Neural cell (in vitro differentiated cells): Measurements from ENCODE around the gene CYB5A. TPM values are rescaled to one million over a fixed set of nuclear protein-coding genes. Genes with fewer than 3 reads are reported as not detected.

Source experiments
- H2AFZ ChIP-seq: fragments of 200-600, 300-800 bp; sonication (generic), shearing (Covaris generic); 2 replicates; pipeline ENCODE4 v1.6.0; 2014; ENCODE audit warnings: low read depth, mild to moderate bottlenecking, antibody characterized with exemption, low read length, moderate library complexity
- H3F3A ChIP-seq: fragments of 200-600 bp; shearing (Covaris generic); 2 replicates; pipeline ENCODE4 v1.6.1; 2016; ENCODE audit warnings: mild to moderate bottlenecking, moderate library complexity, mixed read lengths, antibody characterized with exemption, low read length; ENCODE audit not compliant: insufficient read depth, poor library complexity, severe bottlenecking
- H3K27ac ChIP-seq: fragments of 200-600, 300-800 bp; sonication (generic), shearing (Covaris generic); 2 replicates; pipeline ENCODE4 v1.5.1; 2014; ENCODE audit warnings: mild to moderate bottlenecking, low read length, moderate library complexity
- H3K27me3 ChIP-seq: fragments of 300-800, 200-600 bp; sonication (generic), shearing (Covaris generic); 2 replicates; pipeline ENCODE4 v1.6.0; 2014; ENCODE audit warnings: mild to moderate bottlenecking, low read depth, low read length, moderate library complexity; ENCODE audit not compliant: insufficient read depth
- H3K36me3 ChIP-seq: fragments of 300-800, 200-600 bp; sonication (generic), shearing (Covaris generic); 2 replicates; pipeline ENCODE4 v1.5.1; 2014; ENCODE audit warnings: mild to moderate bottlenecking, antibody characterized with exemption, low read length, moderate library complexity; ENCODE audit not compliant: insufficient read depth
- H3K4me2 ChIP-seq: fragments of 300-800, 200-600 bp; sonication (generic), shearing (Covaris generic); 2 replicates; pipeline ENCODE4 v1.6.0; 2014; ENCODE audit warnings: mild to moderate bottlenecking, low read length
- H3K4me3 ChIP-seq: fragments of 300-800, 200-600 bp; sonication (generic), shearing (Covaris generic); 2 replicates; pipeline ENCODE4 v1.5.1; 2014; ENCODE audit warnings: mild to moderate bottlenecking, low read length, moderate library complexity
- H3K79me2 ChIP-seq: fragments of 200-600 bp; shearing (Covaris generic); replicated peaks from 2 replicates; pipeline ENCODE4 v1.6.0; 2014; ENCODE audit warnings: mild to moderate bottlenecking, low read length, moderate library complexity; ENCODE audit not compliant: insufficient read depth
- H3K9ac ChIP-seq: fragments of 300-800, 200-600 bp; sonication (generic), shearing (Covaris generic); 2 replicates; pipeline ENCODE4 v1.6.1; 2016; ENCODE audit warnings: mild to moderate bottlenecking, low read length, mixed read lengths
- H3K9me2 ChIP-seq: fragments of 200-600 bp; shearing (Covaris generic); 2 replicates; pipeline ENCODE4 v1.6.1; 2016; ENCODE audit warnings: mild to moderate bottlenecking, low read length, mixed read lengths; ENCODE audit not compliant: insufficient read depth
- H3K9me3 ChIP-seq: fragments of 200-600, 300-800 bp; sonication (generic), shearing (Covaris generic); 2 replicates; pipeline ENCODE4 v1.6.1; 2016; ENCODE audit warnings: mild to moderate bottlenecking, mixed run types, low read length, moderate library complexity, mixed read lengths
- H4K20me1 ChIP-seq: fragments of 200-600 bp; shearing (Covaris generic); 2 replicates; pipeline ENCODE4 v1.6.1; 2016; ENCODE audit warnings: mild to moderate bottlenecking, mixed run types; ENCODE audit not compliant: insufficient read depth
- CTCF ChIP-seq: fragments of 450-650 bp; IDR thresholded peaks from 2 replicates; pipeline ENCODE4 v1.5.1; 2014; ENCODE audit warnings: antibody characterized with exemption, mild to moderate bottlenecking, moderate library complexity; ENCODE audit not compliant: poor library complexity, severe bottlenecking
- EP300 ChIP-seq: fragments of 450-650 bp; conservative IDR thresholded peaks from 2 replicates; pipeline ENCODE4 v1.6.1; 2014; ENCODE audit warnings: antibody characterized with exemption, mild to moderate bottlenecking, moderate library complexity; ENCODE audit not compliant: poor library complexity, severe bottlenecking
- EZH2 ChIP-seq: fragments of 200-600, 300-800 bp; shearing (Covaris generic), sonication (generic); IDR thresholded peaks from 2 replicates; pipeline ENCODE4 v1.6.1; 2014; ENCODE audit warnings: antibody characterized with exemption, low read length, borderline replicate concordance, mild to moderate bottlenecking; ENCODE audit not compliant: insufficient read depth, poor library complexity, severe bottlenecking
- MXI1 ChIP-seq: fragments of 450-650 bp; conservative IDR thresholded peaks from 2 replicates; pipeline ENCODE4 v1.6.1; 2014; ENCODE audit warnings: antibody characterized with exemption, mild to moderate bottlenecking; ENCODE audit not compliant: poor library complexity, severe bottlenecking
- POLR2AphosphoS5 ChIP-seq: IDR thresholded peaks from 2 replicates; pipeline ENCODE4 v1.6.1; 2012
- RAD21 ChIP-seq: fragments of 450-650 bp; conservative IDR thresholded peaks from 2 replicates; pipeline ENCODE4 v1.6.1; 2014; ENCODE audit warnings: antibody characterized with exemption, mild to moderate bottlenecking, moderate library complexity
- REST ChIP-seq: IDR thresholded peaks from 2 replicates; pipeline ENCODE4 v1.6.1; 2012; ENCODE audit warnings: borderline replicate concordance
- SMC3 ChIP-seq: fragments of 450-650 bp; conservative IDR thresholded peaks from 2 replicates; pipeline ENCODE4 v1.6.1; 2014; ENCODE audit warnings: antibody characterized with exemption, mild to moderate bottlenecking, moderate library complexity; ENCODE audit not compliant: poor library complexity
- TAF1 ChIP-seq: IDR thresholded peaks from 2 replicates; pipeline ENCODE4 v1.6.1; 2012; ENCODE audit warnings: low read depth
- polyA plus RNA-seq: library from polyadenylated mRNA; depleted of rRNA; stranded (reverse); fragments of >200 nt; gene quantifications from 2 replicates; pipeline ENCODE4 v1.2.3, GENCODE V29; 2014

Gene CYB5A
- polyA plus RNA-seq, 1 donor from 2014 or later = 35.4 TPM

GRCh38 chr18:74257083-74257482 lies 34.7 kb downstream of the CYB5A start:
- Histone ChIP-seq H3K79me2 (no peaks in the 10 kb centered on the region), H3K36me3 (no peaks in the 10 kb centered on the region), H3K9me2 (no peaks in the 10 kb centered on the region), H3K27ac (no peak overlapping the region), H2AFZ (no peak overlapping the region), H3K9ac (no peak overlapping the region), H3K27me3 (no peaks in the 10 kb centered on the region), H3K4me2 (no peak overlapping the region), H3K4me3 (no peak overlapping the region), H4K20me1 (no peaks in the 10 kb centered on the region), H3K9me3 (no peaks in the 10 kb centered on the region), H3F3A (no peaks in the 10 kb centered on the region)
- TF ChIP-seq POLR2AphosphoS5 (no peak), EP300 (no peak), TAF1 (no peak), MXI1 (no peak), EZH2 (no peak), RAD21 (no peak), REST (no peak), CTCF (no peak), SMC3 (no peak)

- Histone ChIP-seq H3K79me2 (no peaks in the 10 kb centered on the region), H3K36me3 (no peaks in the 10 kb centered on the region), H3K9me2 (no peaks in the 10 kb centered on the region), H4K20me1 (no peaks in the 10 kb centered on the region), H2AFZ (no peak overlapping the region), H3K9me3 (no peaks in the 10 kb centered on the region), H3K9ac (no peak overlapping the region), H3F3A (no peaks in the 10 kb centered on the region), H3K27me3 (no peaks in the 10 kb centered on the region), H3K27ac (no peak overlapping the region), H3K4me2 (no peak overlapping the region), H3K4me3 (no peak overlapping the region)
- TF ChIP-seq TAF1 = no peak
- no peak for TF ChIP-seq POLR2AphosphoS5
- no peak for TF ChIP-seq SMC3
- TF ChIP-seq EP300 = no peak
- no peak for TF ChIP-seq RAD21
- no peak for TF ChIP-seq MXI1
- TF ChIP-seq CTCF = no peak
- TF ChIP-seq REST = no peak
- TF ChIP-seq EZH2 = no peak
Observed at GRCh38 chr18:74256190-74256589, 35.6 kb downstream of the CYB5A start.
